ENCODE data around the gene CXCR2. TPM values are rescaled to one million over a fixed set of nuclear protein-coding genes. Genes with fewer than 3 reads are reported as not detected.

CXCR2 gene
- total RNA-seq, 1 donor from 2014 or later, result 0.07 TPM

DNA sequence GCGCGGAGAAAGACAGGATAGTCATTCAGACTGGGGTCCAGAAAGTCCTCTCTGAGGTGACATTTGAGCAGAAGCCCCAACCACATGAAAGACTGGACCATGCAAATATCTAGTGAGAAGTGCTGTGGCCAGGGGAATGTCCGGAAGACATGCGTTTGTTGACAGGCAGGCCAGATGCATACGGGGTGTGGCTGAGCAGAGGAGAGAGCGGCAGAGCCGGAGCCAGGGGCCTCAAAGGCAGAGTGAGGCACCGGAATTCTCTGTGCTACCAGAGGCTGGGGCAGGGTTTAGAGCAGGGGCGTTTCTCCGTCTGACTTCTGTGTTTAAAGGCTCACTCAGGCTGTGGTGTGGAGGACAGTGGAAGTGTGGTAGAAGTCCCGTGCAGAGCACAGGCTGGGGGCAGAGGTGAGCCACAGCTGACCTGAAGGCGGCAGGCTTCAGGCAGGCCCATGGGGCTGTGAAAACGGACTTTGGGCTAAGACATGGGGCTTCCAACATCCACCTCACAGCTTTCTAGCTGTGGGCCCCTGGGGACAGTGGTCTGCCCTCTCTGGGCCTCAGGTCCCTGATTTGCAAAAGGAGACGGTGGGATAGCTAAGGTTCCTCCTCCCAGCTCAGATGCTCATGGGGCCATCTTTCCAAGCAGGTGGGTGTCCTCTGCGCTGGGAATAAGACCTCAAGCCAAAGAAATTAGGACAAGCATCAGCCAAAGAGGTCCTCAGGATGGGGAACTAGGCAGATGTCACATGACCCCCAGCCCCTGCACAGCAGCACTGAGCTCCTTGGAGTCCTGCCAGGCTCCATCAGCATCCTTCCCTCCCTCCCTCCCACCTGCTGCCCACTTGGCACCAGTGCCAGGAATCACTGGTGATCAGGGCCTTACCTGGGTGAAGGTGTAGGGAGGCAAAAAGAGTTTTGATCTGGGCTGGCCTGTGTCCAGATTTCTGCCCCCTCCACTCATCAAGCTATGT is 45.6 kb upstream of the CXCR2 start:
- no peaks in the 10 kb centered on the region for H3K36me3 Mint-ChIP-seq (ENCODE audit: low read depth, unreplicated experiment)
- H3K4me1 Mint-ChIP-seq (ENCODE audit: low read depth, unreplicated experiment), result peaks cover 27% of the 10 kb centered on the region
- H3K27me3 Mint-ChIP-seq (ENCODE audit: low read depth, unreplicated experiment), result peaks cover 16% of the 10 kb centered on the region
- TF ChIP-seq EZH2 (IDR thresholded peaks at IDR 0.05; ENCODE audit: insufficient read depth, low read length), result no peak
- TF ChIP-seq, protein P1, sequence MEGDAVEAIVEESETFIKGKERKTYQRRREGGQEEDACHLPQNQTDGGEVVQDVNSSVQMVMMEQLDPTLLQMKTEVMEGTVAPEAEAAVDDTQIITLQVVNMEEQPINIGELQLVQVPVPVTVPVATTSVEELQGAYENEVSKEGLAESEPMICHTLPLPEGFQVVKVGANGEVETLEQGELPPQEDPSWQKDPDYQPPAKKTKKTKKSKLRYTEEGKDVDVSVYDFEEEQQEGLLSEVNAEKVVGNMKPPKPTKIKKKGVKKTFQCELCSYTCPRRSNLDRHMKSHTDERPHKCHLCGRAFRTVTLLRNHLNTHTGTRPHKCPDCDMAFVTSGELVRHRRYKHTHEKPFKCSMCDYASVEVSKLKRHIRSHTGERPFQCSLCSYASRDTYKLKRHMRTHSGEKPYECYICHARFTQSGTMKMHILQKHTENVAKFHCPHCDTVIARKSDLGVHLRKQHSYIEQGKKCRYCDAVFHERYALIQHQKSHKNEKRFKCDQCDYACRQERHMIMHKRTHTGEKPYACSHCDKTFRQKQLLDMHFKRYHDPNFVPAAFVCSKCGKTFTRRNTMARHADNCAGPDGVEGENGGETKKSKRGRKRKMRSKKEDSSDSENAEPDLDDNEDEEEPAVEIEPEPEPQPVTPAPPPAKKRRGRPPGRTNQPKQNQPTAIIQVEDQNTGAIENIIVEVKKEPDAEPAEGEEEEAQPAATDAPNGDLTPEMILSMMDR (IDR thresholded peaks at IDR 0.05; ENCODE audit: insufficient read depth, low read depth, low read length), result no peak
- H2AFZ ChIP-seq (ENCODE audit: low read depth, low read length), result no peak overlapping the region
- DNase-seq (ENCODE audit: low read depth) (no peak), FAIRE-seq (no peak)
- H3K36me3 ChIP-seq (ENCODE audit: insufficient read depth, low read length), result no peaks in the 10 kb centered on the region
- H3K27me3 ChIP-seq (ENCODE audit: insufficient read depth, low read length), result peaks cover 6% of the 10 kb centered on the region
- H3K27ac Mint-ChIP-seq (ENCODE audit: unreplicated experiment), result peak overlapping the region; percentile 24
- no peak overlapping the region for H3K27ac ChIP-seq (ENCODE audit: low read depth, low read length)
- H4K20me1 ChIP-seq (ENCODE audit: insufficient read depth, low read length), result no peaks in the 10 kb centered on the region
- peaks cover 2% of the 10 kb centered on the region for H3K9me3 Mint-ChIP-seq (ENCODE audit: unreplicated experiment)
- no peak overlapping the region for H3K4me3 Mint-ChIP-seq (ENCODE audit: unreplicated experiment)
- no peak overlapping the region for H3K4me2 ChIP-seq (ENCODE audit: low read length)
- H3K9me3 ChIP-seq (ENCODE audit: insufficient read depth, low read depth, low read length), result no peaks in the 10 kb centered on the region
- H3K4me1 ChIP-seq (ENCODE audit: insufficient read depth, low read length), result peaks cover 10% of the 10 kb centered on the region
- no peaks in the 10 kb centered on the region for H3K79me2 ChIP-seq (ENCODE audit: insufficient read depth, low read length)
- no peak overlapping the region for H3K4me3 ChIP-seq (ENCODE audit: insufficient read depth, low read depth, low read length)
- no peak overlapping the region for H3K9ac ChIP-seq (ENCODE audit: low read length)

DNA sequence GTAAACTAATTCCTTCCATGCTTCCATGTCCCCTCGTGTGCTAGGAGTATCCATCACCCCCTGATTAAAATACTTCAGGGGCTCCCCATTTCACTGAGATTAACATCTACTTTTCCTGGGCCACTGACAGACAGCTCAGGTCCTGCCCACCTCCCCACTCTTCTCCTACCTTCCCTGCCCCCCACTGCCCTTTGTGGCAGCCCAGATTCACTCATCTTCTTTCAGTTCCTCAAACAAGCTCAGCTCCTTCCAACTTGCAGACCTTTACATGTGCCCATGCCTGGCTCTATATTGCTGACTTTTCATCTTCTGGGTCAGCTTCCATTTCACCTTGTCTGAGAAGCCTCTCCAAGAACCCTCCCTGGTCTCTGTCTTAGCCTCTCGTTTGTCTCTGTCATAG is 44.8 kb upstream of the CXCR2 start:
- Histone ChIP-seq H3K27ac (ENCODE audit: low read depth, low read length) (peak overlapping the region; percentile 17), H3K4me1 (ENCODE audit: insufficient read depth, low read length) (peaks cover 10% of the 10 kb centered on the region), H3K9ac (ENCODE audit: low read length) (no peak overlapping the region), H3K27me3 (ENCODE audit: insufficient read depth, low read length) (peaks cover 6% of the 10 kb centered on the region), H3K79me2 (ENCODE audit: insufficient read depth, low read length) (no peaks in the 10 kb centered on the region), H4K20me1 (ENCODE audit: insufficient read depth, low read length) (no peaks in the 10 kb centered on the region), H3K4me2 (ENCODE audit: low read length) (no peak overlapping the region), H3K4me3 (ENCODE audit: insufficient read depth, low read depth, low read length) (no peak overlapping the region), H3K9me3 (ENCODE audit: insufficient read depth, low read depth, low read length) (no peaks in the 10 kb centered on the region), H2AFZ (ENCODE audit: low read depth, low read length) (no peak overlapping the region), H3K36me3 (ENCODE audit: insufficient read depth, low read length) (no peaks in the 10 kb centered on the region)
- H3K36me3 Mint-ChIP-seq (ENCODE audit: low read depth, unreplicated experiment), result no peaks in the 10 kb centered on the region
- H3K4me3 Mint-ChIP-seq (ENCODE audit: unreplicated experiment), result no peak overlapping the region
- peak overlapping the region; percentile 43 for H3K27ac Mint-ChIP-seq (ENCODE audit: unreplicated experiment)
- no peak for TF ChIP-seq EZH2 (IDR thresholded peaks at IDR 0.05; ENCODE audit: insufficient read depth, low read length)
- TF ChIP-seq, protein P1 (IDR thresholded peaks at IDR 0.05; ENCODE audit: insufficient read depth, low read depth, low read length), result no peak
- FAIRE-seq (no peak), DNase-seq (ENCODE audit: low read depth) (no peak)
- H3K9me3 Mint-ChIP-seq (ENCODE audit: unreplicated experiment), result peaks cover 4% of the 10 kb centered on the region
- peaks cover 27% of the 10 kb centered on the region for H3K4me1 Mint-ChIP-seq (ENCODE audit: low read depth, unreplicated experiment)
- H3K27me3 Mint-ChIP-seq (ENCODE audit: low read depth, unreplicated experiment), result peaks cover 15% of the 10 kb centered on the region

DNA sequence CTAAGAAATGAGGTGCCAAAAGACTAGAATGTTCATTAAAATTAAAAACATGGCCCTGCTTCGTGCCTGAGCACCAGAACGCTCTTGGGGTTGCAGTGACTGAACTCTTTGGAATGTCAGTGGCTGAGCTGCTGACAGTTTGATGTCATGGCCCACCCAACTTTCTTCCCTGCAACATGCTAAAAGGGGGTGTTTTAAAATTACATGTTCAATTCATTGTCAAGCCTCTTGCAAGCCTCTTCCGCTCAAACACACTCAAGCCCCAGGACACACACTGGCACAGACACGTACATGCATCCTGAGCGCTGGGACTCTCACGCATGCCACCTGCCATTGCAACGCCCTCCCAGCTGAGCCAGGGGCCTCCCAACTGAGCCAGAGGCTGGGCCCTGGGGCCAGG is 44.1 kb upstream of the CXCR2 start:
- H3K4me1 ChIP-seq (ENCODE audit: insufficient read depth, low read length), result peaks cover 10% of the 10 kb centered on the region
- H4K20me1 ChIP-seq (ENCODE audit: insufficient read depth, low read length), result no peaks in the 10 kb centered on the region
- no peak overlapping the region for H2AFZ ChIP-seq (ENCODE audit: low read depth, low read length)
- no peak for FAIRE-seq
- peak overlapping the region; percentile 43 for H3K27ac Mint-ChIP-seq (ENCODE audit: unreplicated experiment)
- H3K4me3 ChIP-seq (ENCODE audit: insufficient read depth, low read depth, low read length), result no peak overlapping the region
- H3K36me3 ChIP-seq (ENCODE audit: insufficient read depth, low read length), result no peaks in the 10 kb centered on the region
- H3K4me2 ChIP-seq (ENCODE audit: low read length), result peak overlapping the region; percentile 8
- H3K9ac ChIP-seq (ENCODE audit: low read length), result no peak overlapping the region
- H3K27ac ChIP-seq (ENCODE audit: low read depth, low read length), result peak overlapping the region; percentile 17
- H3K9me3 Mint-ChIP-seq (ENCODE audit: unreplicated experiment), result peaks cover 10% of the 10 kb centered on the region
- H3K4me1 Mint-ChIP-seq (ENCODE audit: low read depth, unreplicated experiment), result peaks cover 27% of the 10 kb centered on the region
- no peaks in the 10 kb centered on the region for H3K79me2 ChIP-seq (ENCODE audit: insufficient read depth, low read length)
- peak; percentile 59 for DNase-seq (ENCODE audit: low read depth)
- peaks cover 8% of the 10 kb centered on the region for H3K27me3 ChIP-seq (ENCODE audit: insufficient read depth, low read length)
- H3K4me3 Mint-ChIP-seq (ENCODE audit: unreplicated experiment), result no peak overlapping the region
- TF ChIP-seq, protein P1 (IDR thresholded peaks at IDR 0.05; ENCODE audit: insufficient read depth, low read depth, low read length), result no peak
- TF ChIP-seq EZH2 (IDR thresholded peaks at IDR 0.05; ENCODE audit: insufficient read depth, low read length), result no peak
- no peaks in the 10 kb centered on the region for H3K36me3 Mint-ChIP-seq (ENCODE audit: low read depth, unreplicated experiment)
- H3K27me3 Mint-ChIP-seq (ENCODE audit: low read depth, unreplicated experiment), result peaks cover 15% of the 10 kb centered on the region
- H3K9me3 ChIP-seq (ENCODE audit: insufficient read depth, low read depth, low read length), result peaks cover 5% of the 10 kb centered on the region

Data from astrocyte (in vitro differentiated cells and primary cell).